Measurements from ENCODE around the gene HIGD1C. TPM values are rescaled to one million over a fixed set of nuclear protein-coding genes. Genes with fewer than 3 reads are reported as not detected.
A peak's percentile ranks its signal among the peaks of the same experiment; 100 is the strongest.

Gene HIGD1C
- total RNA-seq, 1 donor from 2014 or later, result not detected

- no peak for DNase-seq
- no peaks in the 10 kb centered on the region for H3K4me1 ChIP-seq
- TF ChIP-seq CTCF (IDR thresholded peaks at IDR 0.05), result no peak
- ATAC-seq, result peak in 1 of 2 donors; percentile 45
- H3K27ac ChIP-seq, result no peak overlapping the region
- no peaks in the 10 kb centered on the region for H3K9me3 ChIP-seq
- no peaks in the 10 kb centered on the region for H3K36me3 ChIP-seq
- intact Hi-C loops (cut with DNase I), result no loop called here
- no peak overlapping the region for H3K4me3 ChIP-seq
- no peaks in the 10 kb centered on the region for H3K27me3 ChIP-seq (ENCODE audit: low read depth)
Observed at GRCh38 chr12:50960130-50960529, 7.8 kb downstream of the HIGD1C start.

DNA sequence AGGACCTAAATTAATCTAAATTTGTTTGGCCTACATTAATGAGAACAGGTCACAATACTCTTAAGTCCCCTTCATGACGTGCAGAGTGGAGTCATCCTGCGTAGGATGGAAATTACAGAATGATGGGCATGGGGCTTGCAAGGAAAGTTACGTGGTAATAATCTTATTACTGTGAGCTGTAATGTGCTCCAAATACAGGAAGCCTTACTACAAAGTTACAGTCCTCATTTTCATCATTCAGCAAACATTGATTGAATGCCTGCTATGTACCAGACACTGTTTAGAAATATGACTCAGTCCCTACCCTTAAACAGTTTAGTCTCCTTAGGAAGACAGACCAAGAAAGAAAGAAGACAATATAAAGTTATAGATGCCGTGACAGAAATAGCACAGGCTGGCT is 9.4 kb downstream of the HIGD1C start:
- no peak overlapping the region for H3K4me3 ChIP-seq
- H3K9me3 ChIP-seq, result no peaks in the 10 kb centered on the region
- intact Hi-C loops (cut with DNase I), result no loop called here
- no peaks in the 10 kb centered on the region for H3K36me3 ChIP-seq
- no peak overlapping the region for H3K27ac ChIP-seq
- H3K4me1 ChIP-seq, result no peaks in the 10 kb centered on the region
- DNase-seq, result no peak
- ATAC-seq, result peak in 1 of 2 donors; percentile 67
- TF ChIP-seq CTCF (IDR thresholded peaks at IDR 0.05), result no peak
- H3K27me3 ChIP-seq (ENCODE audit: low read depth), result no peaks in the 10 kb centered on the region

DNA sequence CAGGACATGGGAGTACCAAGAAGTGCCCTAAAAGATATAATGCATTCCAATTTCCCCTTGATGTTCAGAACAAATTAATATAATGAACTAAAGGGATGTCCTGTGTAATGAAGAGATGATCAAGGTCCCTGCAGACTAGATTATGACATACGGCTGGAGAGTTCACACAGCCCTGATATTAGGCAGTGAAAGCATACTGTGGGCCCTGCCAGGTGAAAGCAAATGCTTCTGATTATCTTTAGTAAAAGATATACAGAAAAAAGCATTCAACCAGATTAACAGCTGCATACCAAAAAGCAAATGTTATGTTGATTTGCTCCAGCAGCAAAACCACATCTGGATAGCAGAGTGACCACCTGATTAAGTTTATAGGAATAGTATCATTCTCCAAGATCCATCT is 12.1 kb downstream of the HIGD1C start:
- H3K27ac ChIP-seq, result no peak overlapping the region
- ATAC-seq (no peak), DNase-seq (no peak)
- no peak for TF ChIP-seq CTCF (IDR thresholded peaks at IDR 0.05)
- H3K9me3 ChIP-seq, result no peaks in the 10 kb centered on the region
- intact Hi-C loops (cut with DNase I), result no loop called here
- no peaks in the 10 kb centered on the region for H3K4me1 ChIP-seq
- no peak overlapping the region for H3K4me3 ChIP-seq
- H3K27me3 ChIP-seq (ENCODE audit: low read depth), result no peaks in the 10 kb centered on the region
- H3K36me3 ChIP-seq, result peaks cover 15% of the 10 kb centered on the region

- H3K36me3 ChIP-seq, result peaks cover 25% of the 10 kb centered on the region
- H3K27ac ChIP-seq, result no peak overlapping the region
- no peaks in the 10 kb centered on the region for H3K27me3 ChIP-seq (ENCODE audit: low read depth)
- DNase-seq (no peak), ATAC-seq (no peak)
- intact Hi-C loops (cut with DNase I), result no loop called here
- H3K9me3 ChIP-seq, result no peaks in the 10 kb centered on the region
- H3K4me3 ChIP-seq, result no peak overlapping the region
- no peaks in the 10 kb centered on the region for H3K4me1 ChIP-seq
- no peak for TF ChIP-seq CTCF (IDR thresholded peaks at IDR 0.05)
Observed at GRCh38 chr12:50971946-50972345, 19.6 kb downstream of the HIGD1C start.

DNA sequence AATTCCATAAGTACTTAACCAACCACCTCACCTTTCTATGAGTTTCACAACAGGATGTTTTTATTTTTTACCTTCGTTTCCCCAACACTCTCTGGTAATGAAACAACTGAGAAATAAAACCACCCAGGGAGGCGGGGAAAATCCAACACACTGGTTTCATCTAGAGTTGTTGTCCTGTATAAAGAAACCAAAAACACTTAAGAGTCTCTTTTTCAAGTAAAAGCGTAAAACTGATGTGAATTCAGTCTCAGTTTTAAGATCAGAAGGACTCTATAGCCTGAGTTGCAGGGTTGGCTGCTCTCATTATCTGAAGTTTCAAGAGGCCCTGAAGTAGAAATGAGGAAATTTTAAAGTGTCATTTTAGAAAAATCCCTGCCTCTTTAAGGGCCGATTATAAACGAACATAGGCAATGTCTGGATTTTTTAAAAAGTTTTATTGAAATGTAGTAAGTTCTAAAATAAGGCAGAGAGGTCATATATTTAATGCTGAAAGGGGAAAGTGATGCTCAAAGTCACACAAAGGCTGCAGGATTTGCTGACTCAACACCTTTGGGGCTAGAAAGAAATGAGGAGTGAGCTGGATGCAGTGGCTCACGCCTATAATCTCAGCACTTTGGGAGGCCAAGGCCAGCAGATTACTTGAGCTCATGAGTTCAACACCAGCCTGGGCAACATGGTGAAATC is 27.2 kb downstream of the HIGD1C start:
- ATAC-seq (peak in 1 of 2 donors; percentile 61), DNase-seq (no peak)
- H3K27ac ChIP-seq, result no peak overlapping the region
- no peaks in the 10 kb centered on the region for H3K9me3 ChIP-seq
- intact Hi-C loops (cut with DNase I), result loop anchor here (10.0 kb wide), 1 partner anchor 45 kb away; no protein-coding TSS in a partner anchor
- H3K4me3 ChIP-seq, result no peak overlapping the region
- peaks cover 1% of the 10 kb centered on the region for H3K4me1 ChIP-seq
- TF ChIP-seq CTCF (IDR thresholded peaks at IDR 0.05), result no peak
- H3K27me3 ChIP-seq (ENCODE audit: low read depth), result no peaks in the 10 kb centered on the region
- H3K36me3 ChIP-seq, result peaks cover 17% of the 10 kb centered on the region

Measured in lower lobe of right lung (tissue), 2 donors.